Body of pancreas (tissue), 4 donors: ENCODE results near the gene ADGRV1.

Source experiments
- CTCF ChIP-seq, 7 experiments: fragments of 450-650 bp in 4 of 7; fragments of 200-600 bp in 3 of 7; sonication (generic) in 3 of 7; IDR thresholded peaks; one replicate each; pipeline ENCODE4 v1.5.1; 2016 to 2019; ENCODE audit warnings: antibody characterized with exemption in 7 of 7
- POLR2A ChIP-seq, 3 donors: fragments of 450-650 bp; IDR thresholded peaks; one replicate each; pipeline ENCODE4 v1.6.1; 2016; ENCODE audit warnings: antibody characterized with exemption in 3 of 3, mild to moderate bottlenecking in 2 of 3

GRCh38 chr5:90955001-90955635 is 396.5 kb downstream of the ADGRV1 start:
- no peak for TF ChIP-seq CTCF (IDR thresholded peaks at IDR 0.05)
- no peak for TF ChIP-seq POLR2A (IDR thresholded peaks at IDR 0.05)
